HT-29 (cell line): Measurements from ENCODE around the gene HLA-DMB. TPM values are rescaled to one million over a fixed set of nuclear protein-coding genes. Genes with fewer than 3 reads are reported as not detected.
"Not testable (repeated sequence)": the region's sequence is repeated elsewhere in the genome, so short reads cannot be mapped to it uniquely, and the experiment has no call there.

ENCODE experiments used
- DNase-seq: peaks from one replicate; pipeline ENCODE4 v3.0.0-alpha.2; 2015; ENCODE audit warnings: low spot score
- total RNA-seq: library from RNA; depleted of rRNA; stranded (reverse); fragments of >200 nt; shearing (Covaris generic); gene quantifications from 2 replicates; pipeline ENCODE4 v1.2.3, GENCODE V29; 2014

HLA-DMB gene
- total RNA-seq, 1 experiment from 2014 or later, result 3.3 TPM

DNA sequence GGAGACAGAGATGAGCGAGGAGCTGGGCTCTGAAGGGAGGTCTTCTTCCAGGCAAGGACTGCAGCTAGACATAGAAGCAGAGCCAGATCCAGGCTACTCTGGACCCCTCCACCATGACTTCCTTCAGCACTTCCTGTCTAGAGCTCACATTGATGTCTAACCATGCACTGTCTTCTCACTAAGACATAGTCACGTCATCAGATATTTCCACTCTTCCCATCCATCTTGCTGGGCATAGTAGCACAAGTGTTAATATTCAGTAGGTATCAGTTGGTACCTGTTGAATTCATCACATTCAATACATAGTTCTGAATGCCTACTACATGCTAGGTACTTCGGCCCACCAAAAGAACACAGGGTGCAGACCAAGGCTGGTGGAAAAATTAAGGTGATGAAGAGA is 9.2 kb upstream of the HLA-DMB start:
- DNase-seq, result no peak

DNA sequence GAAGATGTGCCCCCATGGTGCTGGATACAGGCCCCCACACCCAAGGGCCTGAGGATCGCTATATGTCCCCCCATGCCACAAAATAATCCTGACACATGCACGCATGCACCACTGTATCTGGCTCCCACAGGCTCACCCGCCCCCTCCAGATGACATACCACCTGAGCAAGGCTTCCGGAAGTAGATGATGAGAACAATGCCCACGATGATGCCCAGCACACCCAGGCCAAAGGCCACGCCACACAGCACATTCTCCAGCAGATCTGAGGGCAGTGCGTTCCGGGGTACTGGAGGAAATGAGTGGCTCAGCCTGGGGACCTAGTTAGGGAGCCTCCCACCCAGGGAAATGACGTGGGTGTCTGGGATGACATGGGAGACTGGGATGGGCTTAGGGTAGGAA is 8.3 kb upstream of the HLA-DMB start:
- no peak for DNase-seq

DNA sequence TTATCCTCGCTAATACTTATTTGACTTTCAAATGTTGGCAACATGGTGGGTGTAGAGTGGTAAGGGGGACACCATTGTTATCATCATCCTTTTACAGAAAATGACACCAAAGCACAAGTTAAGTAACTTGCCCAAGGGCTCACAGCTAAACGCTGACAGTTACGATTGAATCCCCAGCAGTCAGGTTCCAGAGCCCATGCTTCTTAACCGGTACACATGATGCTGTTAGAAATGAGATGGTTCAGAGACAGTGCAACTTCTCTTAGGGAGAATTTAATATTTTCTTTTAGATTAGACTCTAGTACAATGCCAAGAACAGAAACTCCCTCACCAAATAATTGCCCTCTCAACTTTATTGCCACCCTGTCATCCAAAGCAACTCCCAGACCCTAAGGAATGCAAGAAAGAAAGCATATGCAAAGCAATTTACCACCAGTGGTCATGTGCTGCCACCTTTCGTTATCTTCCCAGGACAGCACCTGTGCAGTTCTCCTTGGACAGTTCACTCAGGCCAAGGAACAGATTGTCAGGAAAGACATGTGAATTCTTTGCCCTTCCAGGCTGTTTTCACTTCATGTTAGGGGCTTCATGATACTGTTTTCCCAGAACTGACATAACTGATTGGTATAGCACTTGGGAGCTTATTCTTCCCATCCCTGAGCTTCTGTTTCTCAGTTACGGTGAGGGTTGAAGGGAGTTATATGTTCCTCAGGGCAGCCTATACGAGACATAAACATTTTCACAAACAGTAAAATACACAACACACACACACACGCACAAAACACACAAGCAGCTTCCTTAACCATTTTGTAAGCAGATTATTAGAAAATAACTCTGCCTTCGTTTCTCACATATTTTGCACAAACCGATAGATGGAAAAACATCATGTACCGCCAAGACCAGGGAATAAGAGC is 7.0 kb upstream of the HLA-DMB start:
- peak; percentile 84 for DNase-seq

DNA sequence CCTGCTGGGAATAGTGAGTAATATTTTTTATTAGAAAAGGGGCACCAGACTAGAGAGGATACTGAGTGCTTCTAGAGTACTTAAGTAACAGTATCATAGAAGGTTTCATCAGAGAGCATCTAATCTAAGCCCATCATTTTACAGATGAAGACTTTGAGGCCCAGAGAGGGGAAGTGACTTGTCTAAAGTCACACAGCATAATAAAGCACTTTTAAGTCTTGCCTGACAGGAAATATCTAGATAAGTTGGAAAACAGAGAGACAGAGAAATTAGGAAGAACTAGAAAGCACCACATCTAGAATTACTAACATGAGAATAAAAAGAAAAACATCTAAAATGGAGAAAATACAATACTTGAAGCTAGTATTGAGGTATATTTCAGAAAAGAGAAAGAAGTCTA is 6.1 kb upstream of the HLA-DMB start:
- DNase-seq, result no peak

DNA sequence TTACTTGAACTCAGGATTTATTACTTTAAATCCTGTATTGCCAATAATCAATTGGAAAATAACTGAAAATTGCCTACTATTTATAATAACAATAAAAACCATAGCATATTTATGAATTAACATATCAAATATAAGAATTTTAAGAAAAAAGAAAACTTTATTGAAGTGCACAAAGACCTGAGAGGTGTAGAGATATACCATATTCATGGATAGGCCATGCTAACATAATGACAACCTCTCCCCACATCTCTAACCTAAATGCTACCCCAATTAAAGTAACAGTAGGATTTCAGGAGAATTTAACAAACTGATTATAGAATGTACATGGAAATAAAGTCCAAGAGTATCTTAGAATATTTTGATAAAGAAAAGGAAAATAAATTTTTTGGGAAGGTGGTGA is 5.1 kb upstream of the HLA-DMB start:
- DNase-seq, result no peak

DNA sequence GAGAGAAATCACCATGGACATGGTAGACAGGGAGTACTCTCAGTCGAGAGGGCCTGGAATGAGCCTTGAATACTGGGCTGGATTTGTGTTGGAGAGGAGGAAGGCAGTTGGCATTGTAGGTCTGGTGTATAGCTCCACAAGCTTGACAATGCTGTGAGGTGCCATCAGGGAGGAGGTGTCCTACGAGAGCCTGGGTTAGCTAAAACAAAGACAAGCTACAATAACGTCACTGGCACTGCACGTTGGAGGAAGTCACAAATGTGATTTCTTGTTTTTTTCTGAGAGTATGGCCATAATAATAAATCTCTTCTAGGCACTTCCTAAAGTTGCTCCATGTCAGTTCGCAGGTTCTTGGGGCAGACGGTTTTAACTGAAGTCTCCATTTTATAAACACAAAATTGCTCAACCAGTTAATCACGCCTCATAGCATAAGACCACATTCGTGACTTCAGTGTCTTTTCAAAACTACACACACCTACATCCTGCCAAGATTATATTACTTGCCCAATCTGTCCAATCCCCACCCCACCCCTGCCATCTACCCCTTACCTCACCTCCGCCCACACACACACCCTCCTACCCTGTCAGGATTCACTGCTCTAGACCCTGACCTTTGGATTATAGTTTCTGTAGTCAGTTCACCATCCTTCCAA is 4.4 kb upstream of the HLA-DMB start:
- no peak for DNase-seq

DNA sequence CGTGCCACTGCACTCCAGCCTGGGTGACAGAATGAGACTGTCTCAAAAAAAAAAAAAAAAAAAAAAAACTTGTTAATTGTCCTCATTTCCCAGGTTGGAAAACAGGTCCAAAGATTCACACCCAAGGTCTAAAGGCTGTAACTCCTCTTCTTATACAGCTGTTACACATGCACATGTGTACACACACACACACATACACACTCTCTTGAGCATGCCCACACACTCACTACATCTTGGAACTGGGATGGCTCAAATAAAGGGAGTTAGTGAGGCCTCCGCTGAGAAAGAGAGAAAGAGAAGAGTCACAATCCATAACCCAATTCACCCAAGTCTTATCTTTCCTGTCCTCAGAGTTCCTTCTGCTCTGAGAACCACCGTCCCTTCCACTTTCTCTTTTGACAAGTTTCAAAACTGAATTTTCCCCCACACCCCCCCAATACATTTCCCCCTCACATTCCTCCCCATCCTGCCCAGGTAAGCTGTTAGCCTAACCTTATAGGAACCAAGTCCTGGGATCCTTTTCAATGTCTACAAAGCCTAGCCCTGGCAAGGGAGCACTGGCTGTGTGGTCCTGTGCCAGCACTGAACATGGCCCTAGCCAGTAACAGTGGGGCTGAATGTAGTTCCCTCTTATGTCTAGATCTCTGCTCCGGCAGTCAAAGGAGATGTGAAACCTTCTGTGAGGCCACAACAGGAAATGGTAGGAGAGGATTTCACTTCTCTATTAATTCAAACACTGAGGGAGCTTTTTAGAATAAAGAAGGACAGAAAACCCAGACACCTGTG is 3.2 kb upstream of the HLA-DMB start:
- DNase-seq, result no peak

DNA sequence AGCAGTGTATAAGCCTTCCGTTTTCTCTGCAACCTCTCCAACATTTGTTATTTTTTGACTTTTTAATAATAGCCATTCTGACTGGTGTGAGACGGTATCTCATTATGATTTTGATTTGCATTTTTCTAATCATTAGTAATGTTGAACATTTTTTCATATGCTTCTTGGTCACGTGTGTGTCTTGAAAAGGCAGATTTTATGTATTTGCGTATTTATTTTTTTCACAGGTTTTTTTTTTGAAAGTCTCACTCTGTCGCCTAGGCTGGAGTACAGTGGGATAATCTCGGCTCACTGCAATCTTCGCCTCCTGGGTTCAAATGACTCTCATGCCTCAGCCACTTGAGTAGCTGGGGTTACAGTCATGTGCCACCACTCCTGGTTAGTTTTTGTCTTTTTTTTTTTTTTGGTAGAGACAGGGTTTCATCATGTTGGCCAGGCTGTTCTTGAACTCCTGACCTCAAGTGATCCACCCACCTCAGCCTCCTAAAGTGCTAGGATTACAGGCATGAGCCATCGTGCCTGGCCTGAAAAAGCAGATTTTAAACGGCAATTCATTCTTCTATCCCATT is 1.8 kb upstream of the HLA-DMB start:
- not testable (repeated sequence) for DNase-seq

DNA sequence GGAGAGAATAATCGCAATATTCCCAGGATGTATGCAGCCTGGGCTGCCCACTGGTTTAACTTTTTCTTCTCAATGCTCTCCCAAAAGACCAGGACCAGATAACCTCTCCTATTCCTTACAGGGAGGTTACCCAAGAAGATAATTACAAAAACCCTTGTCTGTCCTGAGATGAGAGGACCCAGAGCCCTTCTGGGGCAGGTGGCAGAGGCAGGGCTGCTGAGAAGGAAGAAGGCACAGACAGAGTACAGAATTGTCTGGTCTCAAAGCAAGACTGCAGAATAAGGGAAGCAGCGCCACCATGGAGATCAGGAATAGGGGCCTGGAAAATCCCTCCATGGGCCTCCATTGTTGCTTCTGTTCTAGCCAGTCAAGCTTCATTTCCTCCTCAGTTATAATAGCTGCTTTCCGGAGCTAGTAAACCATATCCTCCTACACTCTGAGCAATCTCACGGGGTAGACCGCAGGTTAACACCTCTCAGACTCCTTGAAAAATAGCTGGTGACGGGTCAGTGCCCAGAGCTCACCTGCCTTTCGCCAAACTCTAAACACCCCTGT is 463 bp upstream of the HLA-DMB start:
- no peak for DNase-seq

DNA sequence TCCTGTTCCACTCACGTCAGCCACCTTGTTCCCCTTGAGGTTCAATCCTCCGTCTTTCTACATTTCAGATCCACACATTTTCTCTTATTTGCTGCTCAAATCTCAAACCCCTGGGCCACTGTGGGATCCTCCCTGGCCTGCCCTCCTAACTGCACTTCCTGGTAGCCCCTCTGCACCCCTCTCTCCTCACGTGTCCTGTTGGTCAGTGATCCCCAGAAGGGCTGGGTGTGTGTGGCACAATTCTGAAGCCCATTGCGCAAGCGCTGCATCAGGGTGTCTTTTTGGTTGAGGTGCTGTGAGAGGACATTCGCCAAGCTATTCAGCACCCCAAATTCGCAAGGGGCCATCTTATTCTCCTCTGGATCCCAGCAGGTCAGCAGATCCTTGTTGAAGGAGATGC is 2.3 kb downstream of the HLA-DMB start:
- no peak for DNase-seq

DNA sequence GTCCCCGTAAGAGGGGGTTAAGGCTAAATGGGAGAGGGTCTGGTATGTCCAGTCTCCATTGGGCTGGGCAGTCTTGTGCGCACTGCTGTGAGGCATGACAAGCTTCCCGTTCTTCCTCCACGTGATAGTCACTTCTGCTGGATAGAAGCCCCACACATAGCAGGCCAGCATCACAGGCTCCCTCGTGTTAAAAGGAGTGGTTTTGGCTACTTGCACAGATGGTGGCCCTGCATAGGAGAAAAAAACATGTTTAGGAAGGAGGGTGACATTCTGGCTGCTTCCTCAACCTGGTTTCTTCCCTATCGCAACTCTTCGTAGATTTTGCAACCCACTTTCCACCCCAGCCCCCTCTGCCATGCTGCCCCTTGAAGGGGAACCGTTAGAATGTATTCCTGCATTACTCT is 3.6 kb downstream of the HLA-DMB start:
- DNase-seq, result no peak

DNA sequence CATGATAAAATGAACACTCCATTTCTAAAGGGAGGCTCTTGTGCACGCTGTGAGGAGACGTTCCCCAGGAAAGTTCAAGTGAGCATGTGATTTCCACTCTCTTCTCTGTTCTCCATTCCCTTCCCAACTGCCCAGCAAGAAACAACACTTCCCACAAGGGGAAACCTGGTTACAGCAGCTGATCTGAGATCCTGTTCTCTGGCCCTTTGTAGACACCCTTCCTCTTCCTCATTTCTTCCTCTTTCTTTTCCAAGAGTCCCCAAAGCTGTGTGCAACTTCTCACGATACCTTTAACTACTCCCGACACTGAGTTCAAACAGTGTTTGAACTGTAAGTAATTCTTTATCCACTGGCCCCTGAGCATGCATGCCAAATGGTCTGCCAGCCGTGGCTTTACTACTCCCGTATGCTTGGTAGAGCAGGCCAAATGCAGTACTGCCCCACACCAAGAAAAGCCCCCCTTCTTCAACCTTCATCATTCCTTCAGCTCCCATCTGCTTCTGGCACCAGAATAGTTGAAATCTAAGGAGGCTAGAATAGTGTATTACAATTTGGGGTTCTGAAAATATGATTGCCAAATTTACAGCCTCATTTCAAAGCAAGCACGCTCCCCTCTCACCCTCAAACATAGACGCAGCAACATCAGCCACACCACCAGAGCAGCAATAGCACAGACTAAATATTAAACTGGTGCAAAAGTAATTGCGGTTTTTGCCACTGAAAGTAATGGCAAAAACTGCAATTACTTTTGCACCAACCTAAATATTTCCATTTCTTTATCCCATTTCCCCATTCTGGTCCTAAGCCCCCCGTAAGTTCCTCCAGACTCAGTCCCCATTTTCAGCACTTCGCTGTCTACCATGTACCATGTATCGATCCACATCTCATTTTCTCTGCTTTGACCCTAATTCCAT is 4.3 kb downstream of the HLA-DMB start:
- DNase-seq, result no peak

DNA sequence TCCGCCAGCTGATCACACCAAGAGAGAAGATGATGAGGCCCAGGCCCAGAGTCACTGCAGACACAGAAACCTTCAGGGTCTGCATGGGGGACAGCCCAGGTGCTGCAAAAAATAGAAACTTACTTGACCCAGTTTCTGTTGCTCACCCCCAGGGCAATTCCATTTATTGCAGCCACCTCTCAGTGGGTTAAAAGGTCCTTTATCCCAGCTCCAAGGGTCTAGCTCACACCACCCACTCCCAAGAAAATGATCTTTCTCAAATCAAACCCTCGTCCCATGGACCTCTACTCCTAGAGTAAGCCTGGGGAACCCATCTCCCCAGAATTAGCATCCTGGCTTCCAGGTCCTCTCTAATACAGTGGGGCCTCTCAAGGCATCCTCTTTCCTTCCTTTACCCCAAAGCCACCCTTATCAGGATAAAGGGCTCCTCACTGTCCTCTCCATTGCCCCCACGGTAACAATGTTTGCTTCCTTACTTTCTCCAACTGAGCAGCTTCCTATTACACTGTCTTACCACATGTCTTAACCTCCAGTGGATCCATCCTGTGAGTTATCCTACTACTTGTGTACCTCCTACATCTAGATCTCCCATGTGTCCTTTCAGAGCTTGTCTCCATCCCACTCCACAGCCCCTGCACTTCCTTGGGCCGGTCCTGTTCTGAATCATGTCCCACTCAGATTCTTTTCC is 5.1 kb downstream of the HLA-DMB start:
- DNase-seq, result no peak

DNA sequence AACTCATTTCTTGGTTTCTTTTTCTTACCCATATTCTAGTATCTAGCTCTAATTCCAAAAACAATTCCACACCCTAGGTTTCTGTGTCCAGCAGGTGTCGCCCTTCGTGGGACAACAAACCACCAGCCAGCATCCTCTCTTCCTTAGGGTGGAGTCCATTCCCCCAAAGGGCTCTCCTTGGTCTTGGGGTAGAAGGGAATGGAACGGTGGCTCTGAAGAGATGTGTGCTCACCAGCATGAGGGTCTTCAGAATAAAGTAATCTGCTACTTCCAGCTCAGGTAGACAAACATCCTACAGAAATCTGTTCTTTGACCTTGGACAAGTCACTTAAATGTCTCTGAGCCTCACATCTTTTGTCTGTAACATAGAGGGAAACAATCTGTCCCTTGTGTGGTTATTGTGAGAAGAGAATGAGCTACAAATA is 7.2 kb downstream of the HLA-DMB start:
- peak; percentile 76 for DNase-seq

DNA sequence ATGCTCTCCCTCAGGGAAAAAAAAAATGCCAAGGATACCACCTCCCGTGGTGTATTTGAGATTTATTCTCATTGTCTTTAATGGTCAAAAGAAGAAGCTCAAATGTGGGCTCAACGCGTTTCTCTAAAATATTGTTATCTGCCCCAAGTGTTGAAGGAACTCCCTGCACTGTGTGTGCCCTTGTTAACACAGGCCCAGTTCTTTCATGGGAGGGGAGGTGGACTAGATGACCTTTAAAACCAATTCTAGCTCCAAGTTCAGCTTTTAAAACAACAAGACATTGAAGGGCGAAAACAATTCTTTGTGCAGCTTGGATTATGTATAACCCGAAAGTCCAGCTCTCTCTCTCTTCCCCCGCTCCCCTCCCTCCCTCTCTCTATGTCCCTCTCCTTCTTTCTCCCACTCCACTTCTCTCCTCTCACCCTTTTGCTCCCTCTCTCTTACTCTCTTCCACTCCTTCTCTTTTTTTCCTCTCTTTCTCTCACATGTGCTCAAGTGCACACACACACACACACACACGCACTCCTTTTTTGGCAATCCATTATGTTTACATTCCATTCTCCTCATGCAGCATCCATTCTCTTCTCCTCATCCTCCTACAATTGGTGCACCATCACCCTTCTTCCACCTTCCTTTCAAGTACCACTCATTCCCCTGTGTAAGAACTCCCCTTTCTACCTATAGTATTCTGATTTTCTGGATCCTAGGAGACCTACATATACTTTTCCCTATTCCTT is 8.5 kb downstream of the HLA-DMB start:
- DNase-seq, result no peak

DNA sequence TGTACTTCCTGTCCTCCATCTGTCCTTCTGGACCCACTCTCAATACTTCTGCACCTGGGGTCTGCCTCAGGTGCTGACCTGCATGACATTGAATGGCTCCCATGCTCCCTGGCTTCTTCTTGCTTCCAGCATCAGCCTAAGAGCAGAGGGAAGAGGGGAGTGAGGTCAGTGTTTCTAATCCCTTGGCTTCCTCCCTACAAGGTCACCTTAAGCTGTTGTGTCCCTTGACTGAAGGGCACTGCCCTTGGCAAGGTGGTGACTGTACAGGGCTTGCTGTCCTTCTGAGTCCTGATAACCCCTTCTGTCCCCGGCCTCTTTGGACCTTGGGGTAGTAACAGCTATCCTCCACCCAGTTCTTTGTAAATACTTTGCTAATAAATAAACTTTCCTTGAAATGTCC is 9.6 kb downstream of the HLA-DMB start:
- no peak for DNase-seq

DNA sequence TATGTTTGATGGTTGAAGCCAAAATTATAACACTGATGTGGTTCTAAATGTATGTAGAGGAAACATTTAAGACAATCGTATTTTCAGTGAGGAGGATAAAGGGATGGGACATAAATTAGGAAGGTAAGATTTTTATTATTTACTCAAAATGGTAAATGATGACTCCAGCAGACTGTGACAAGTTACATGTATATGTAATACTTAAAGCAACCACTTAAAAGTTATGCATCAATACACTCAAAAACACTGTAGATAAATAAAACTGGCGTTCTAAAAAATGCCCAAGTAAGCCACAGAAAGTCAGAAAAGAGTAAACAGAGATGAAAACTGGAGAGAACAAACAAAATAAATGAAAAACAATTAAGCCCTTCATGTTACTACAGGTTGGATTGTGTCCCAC is 18.7 kb downstream of the HLA-DMB start:
- DNase-seq, result no peak

DNA sequence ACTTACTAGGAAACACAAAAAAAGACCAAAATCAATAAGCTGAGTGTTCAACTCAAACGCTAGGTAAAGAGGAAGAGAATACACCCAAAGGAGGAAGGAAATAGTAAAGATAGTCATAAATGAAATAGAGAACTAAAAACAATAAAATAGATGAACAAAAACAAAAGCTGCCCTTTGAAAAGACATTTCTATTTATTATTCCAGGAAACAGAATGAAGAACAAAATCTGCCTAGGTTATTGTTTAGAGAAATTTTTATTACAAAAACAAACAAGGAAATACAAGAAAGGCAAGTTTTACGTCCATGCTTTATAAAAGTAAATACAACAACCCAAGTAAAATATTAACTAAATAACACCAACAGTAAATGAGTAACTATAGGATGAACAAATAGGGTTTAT is 20.1 kb downstream of the HLA-DMB start:
- DNase-seq, result peak; percentile 39

DNA sequence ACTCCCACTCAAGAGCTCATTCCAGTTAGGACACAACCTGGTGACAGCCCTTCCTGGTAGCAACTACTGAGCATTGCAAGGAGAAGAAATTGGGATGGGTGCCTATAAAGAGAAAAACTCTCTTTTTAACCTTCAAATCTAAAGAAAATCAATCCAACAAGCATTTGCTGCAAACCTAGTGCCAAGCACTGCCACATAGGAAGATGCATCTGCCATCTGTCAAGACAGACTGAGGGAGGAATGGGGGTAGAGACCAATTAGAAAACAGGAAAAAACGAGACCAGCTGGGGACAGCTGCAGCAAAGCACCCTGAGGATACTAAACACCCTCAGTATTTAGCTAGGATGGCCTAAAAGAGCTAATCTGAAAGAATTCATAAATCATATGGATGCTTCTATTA is 27.9 kb downstream of the HLA-DMB start:
- no peak for DNase-seq
